ENCODE data around the gene HABP4. TPM values are rescaled to one million over a fixed set of nuclear protein-coding genes. Genes with fewer than 3 reads are reported as not detected.

Gene HABP4
- total RNA-seq, 2 experiments from 2014 or later, result 6.1 to 7.2 TPM

DNA sequence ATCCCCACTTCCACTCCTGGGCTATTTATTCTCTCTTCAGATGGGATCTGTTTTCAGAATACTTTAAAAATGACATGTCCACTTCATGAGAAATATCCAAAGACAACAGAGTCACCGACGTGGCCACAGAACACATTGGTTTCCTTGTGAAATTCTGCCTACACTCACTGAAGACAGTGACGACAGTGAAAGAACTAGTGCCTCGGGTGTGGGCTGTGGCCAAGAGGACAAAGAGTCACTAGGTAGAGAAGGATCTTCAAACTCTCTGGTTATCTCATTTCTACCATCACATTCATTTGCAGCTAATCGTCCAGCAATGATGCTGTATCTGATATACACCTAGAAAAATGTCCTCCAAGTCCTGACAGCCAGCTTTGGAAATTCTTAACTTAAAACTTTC lies 59.1 kb downstream of the HABP4 start:
- no peak for DNase-seq
- Mint-ChIP-seq H3K27ac (no peak overlapping the region), H3K36me3 (peaks cover 2% of the 10 kb centered on the region), H3K27me3 (no peaks in the 10 kb centered on the region), H3K4me3 (no peak overlapping the region), H3K9me3 (no peaks in the 10 kb centered on the region), H3K4me1 (peaks cover 4% of the 10 kb centered on the region)

DNA sequence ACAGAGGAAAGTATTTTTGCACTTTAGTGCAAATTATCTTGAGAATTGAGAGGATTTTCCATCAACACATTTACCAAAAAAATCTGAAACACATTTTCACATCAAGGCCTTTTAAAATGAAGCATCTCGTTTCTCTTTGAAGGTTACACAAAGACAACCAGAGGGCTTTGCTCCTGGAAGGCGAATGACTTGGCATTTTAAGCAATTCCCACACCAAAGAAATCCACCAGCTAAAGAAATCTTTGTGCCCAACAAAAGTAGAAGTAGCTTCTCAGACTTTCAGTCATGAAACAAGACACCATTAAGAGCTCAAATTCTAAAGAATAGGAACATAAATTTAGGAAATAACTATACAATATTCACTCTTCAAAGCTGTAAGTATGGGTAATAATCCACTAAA lies 59.9 kb downstream of the HABP4 start:
- Mint-ChIP-seq H3K27me3 (no peaks in the 10 kb centered on the region), H3K9me3 (no peaks in the 10 kb centered on the region), H3K4me3 (no peak overlapping the region), H3K36me3 (peaks cover 2% of the 10 kb centered on the region), H3K4me1 (peaks cover 4% of the 10 kb centered on the region), H3K27ac (no peak overlapping the region)
- DNase-seq, result no peak

DNA sequence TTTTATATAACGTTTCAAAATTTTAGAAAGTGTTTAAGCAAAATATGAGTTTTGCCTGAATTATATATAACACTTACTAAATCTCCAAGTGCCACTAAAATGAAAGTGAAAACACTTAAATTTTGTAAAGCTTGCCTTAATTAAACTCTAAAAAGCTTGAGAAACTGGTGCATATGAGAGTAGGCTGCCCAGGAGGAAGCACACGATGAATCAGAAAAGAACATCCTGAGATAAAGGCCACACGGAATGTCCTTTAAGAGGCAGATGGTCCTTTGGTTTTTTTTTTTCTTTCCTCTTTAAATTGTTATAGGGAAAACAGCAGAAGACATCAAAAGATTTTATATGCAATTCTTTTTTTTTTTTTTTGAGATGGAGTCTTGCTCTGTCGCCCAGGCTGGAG lies 60.3 kb downstream of the HABP4 start:
- DNase-seq, result no peak
- Mint-ChIP-seq H3K9me3 (no peaks in the 10 kb centered on the region), H3K36me3 (peaks cover 2% of the 10 kb centered on the region), H3K27ac (no peak overlapping the region), H3K4me1 (peaks cover 4% of the 10 kb centered on the region), H3K27me3 (no peaks in the 10 kb centered on the region), H3K4me3 (no peak overlapping the region)

DNA sequence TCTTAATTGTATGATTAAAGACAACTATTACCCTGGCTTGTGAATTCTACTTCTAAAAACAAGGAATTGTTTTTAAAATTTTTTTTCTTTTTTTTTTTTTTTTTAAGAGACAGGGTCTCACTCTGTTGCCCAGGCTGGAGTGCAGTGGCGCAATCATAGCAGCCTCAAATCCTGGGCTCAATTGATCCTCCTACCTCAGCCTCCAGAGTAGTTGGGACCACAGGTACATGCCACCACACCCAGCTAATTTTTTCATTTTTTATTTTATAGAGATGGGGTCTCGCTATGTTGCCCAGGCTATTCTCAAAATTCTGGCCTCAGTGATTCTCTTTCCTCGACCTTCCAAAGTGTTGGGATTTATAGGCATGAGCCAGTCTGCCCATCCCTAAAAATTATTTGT lies 62.3 kb downstream of the HABP4 start:
- no peaks in the 10 kb centered on the region for H3K9me3 Mint-ChIP-seq

DNA sequence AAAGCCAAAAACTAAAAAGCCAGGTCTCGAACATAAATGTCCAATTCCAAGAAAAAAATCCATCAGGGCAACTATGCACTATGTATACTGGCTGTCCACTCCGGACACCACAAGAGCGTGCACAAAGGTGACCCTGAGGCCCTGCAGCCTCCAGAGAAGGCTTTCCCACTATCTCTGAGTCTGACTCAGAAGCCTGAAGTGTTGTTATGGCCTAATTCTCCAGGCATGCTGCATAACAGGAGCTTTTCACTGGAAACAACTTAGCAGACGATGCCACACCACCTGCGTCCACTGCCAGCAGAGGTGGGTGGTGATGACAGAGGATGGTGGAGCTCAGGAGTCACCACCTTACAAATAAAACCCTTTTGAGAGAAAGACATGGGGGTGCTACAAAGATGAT lies 63.7 kb downstream of the HABP4 start:
- no peak overlapping the region for H3K27ac Mint-ChIP-seq
- no peak for DNase-seq
- peaks cover 2% of the 10 kb centered on the region for H3K36me3 Mint-ChIP-seq
- H3K27me3 Mint-ChIP-seq, result no peaks in the 10 kb centered on the region
- H3K9me3 Mint-ChIP-seq, result no peaks in the 10 kb centered on the region
- H3K4me1 Mint-ChIP-seq, result peaks cover 4% of the 10 kb centered on the region
- H3K4me3 Mint-ChIP-seq, result no peak overlapping the region

More for the DNA sequence above, 62.3 kb downstream of the HABP4 start:
- Mint-ChIP-seq H3K27ac (no peak overlapping the region), H3K4me3 (no peak overlapping the region), H3K4me1 (peaks cover 4% of the 10 kb centered on the region), H3K27me3 (no peaks in the 10 kb centered on the region), H3K36me3 (peaks cover 2% of the 10 kb centered on the region)
- DNase-seq, result no peak

DNA sequence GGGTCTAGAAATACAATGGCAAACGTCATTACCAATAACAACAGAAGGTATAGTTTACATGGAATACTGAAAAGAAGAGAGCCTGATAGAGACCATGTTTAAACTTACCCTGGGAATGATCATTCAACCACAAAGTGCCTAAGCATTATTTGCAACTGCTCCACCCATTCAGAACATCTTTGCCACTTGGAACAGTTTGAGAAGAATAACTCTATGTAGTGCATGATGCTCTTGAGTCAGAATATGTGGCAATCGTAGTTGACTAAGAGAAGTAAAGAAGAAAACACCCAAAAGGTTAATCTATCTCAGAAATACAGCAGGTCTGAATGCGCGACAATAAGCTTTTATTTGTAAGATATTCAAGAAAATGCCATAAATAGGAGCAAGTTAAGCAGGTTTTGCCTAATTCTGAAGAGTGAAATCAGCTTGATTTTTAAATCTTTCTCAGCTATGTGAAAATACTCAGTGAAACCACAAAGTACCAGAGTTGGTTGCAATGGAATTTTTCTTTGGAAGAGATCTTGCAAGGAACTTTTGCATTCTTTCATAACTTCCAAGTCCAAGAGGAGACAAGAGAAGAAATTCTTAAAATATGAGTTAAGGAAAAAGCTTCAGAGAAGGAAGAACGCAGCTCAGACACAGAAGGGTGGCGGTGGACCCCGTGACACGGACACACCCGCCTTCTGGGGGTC lies 64.3 kb downstream of the HABP4 start:
- no peak for DNase-seq
- H3K36me3 Mint-ChIP-seq, result peaks cover 2% of the 10 kb centered on the region
- no peak overlapping the region for H3K4me3 Mint-ChIP-seq
- H3K9me3 Mint-ChIP-seq, result no peaks in the 10 kb centered on the region
- no peaks in the 10 kb centered on the region for H3K27me3 Mint-ChIP-seq
- H3K4me1 Mint-ChIP-seq, result peaks cover 4% of the 10 kb centered on the region
- no peak overlapping the region for H3K27ac Mint-ChIP-seq

DNA sequence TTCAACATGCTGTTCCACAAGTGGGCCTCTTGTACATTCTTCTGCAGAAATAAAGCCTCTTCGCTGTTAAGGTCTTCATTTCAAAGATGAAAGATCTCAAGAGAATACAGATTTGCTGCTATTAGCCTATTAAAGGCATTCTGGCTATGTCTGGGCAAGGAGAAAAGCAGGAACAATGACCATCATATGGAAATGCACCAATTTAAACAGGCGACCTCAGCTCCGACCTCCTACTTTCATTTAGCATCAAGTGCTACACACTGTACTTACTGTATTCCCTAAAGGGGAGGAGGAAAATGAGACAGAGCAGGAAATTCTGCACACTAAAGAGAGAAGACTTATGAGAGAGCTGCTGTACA lies 64.8 kb downstream of the HABP4 start:
- no peaks in the 10 kb centered on the region for H3K27me3 Mint-ChIP-seq
- no peak overlapping the region for H3K27ac Mint-ChIP-seq
- peaks cover 4% of the 10 kb centered on the region for H3K4me1 Mint-ChIP-seq
- no peak for DNase-seq
- no peaks in the 10 kb centered on the region for H3K9me3 Mint-ChIP-seq
- no peak overlapping the region for H3K4me3 Mint-ChIP-seq
- H3K36me3 Mint-ChIP-seq, result peaks cover 2% of the 10 kb centered on the region

DNA sequence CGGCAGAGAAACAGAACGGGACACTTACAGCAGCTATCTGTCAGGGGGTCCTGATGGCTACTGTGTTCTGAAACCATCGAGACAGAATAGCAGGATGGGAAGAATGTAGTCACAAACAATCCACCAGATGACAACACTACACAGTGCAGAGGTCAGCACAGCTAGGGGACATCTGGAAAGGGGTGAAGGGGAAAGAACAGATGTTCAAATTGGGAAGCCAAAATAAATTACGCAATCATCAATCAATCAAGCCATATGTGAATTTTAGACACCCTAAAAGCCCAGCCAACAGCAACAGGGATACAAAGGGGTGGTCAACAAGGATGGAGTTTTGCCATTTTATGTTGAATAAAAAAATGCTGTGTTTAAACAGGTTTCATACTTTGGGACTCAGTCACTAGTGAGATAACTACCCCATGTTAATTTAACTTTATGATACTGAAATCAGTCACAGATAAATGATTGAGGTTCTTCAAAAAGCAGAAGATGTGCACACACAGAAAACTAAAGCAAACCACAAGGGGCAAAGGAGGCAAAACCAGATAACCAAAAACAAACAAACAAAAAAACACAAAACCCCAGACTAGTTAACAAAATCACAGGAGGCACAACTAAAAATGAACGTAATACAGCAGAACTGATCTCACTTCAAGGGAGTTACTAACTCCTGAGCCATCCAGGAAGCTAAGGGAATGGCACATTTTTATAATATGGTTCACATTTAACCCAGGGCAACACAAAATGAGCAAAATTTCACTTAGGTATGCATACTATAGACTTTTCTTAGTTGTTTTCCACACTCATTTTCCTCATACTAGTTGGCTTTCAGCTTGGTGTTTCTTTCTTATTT lies 65.9 kb downstream of the HABP4 start:
- peaks cover 2% of the 10 kb centered on the region for H3K36me3 Mint-ChIP-seq
- H3K4me3 Mint-ChIP-seq, result no peak overlapping the region
- H3K27ac Mint-ChIP-seq, result no peak overlapping the region
- no peaks in the 10 kb centered on the region for H3K9me3 Mint-ChIP-seq
- DNase-seq, result no peak
- no peaks in the 10 kb centered on the region for H3K4me1 Mint-ChIP-seq
- no peaks in the 10 kb centered on the region for H3K27me3 Mint-ChIP-seq

DNA sequence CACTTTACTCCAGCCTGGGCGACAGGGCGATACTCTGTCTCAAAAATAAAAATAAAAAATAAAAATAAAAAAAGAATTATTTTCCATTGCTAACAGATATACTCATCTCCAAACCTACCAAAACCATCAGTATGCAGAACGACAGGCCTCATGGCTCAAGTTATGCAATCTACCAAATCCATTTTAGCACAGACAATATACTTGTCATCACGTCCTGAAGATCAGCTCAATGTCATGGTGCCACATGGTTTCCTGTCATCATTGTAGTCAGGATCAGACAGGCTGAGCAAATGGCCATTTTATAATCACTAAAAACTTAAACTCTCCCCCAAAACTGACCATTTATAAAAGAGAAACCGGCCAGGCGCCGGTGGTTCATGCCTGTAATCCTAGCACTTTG lies 69.1 kb downstream of the HABP4 start:
- no peak for DNase-seq
- H3K9me3 Mint-ChIP-seq, result no peaks in the 10 kb centered on the region
- H3K4me1 Mint-ChIP-seq, result peaks cover 13% of the 10 kb centered on the region
- H3K36me3 Mint-ChIP-seq, result no peaks in the 10 kb centered on the region
- no peak overlapping the region for H3K27ac Mint-ChIP-seq
- no peak overlapping the region for H3K4me3 Mint-ChIP-seq
- H3K27me3 Mint-ChIP-seq, result no peaks in the 10 kb centered on the region

DNA sequence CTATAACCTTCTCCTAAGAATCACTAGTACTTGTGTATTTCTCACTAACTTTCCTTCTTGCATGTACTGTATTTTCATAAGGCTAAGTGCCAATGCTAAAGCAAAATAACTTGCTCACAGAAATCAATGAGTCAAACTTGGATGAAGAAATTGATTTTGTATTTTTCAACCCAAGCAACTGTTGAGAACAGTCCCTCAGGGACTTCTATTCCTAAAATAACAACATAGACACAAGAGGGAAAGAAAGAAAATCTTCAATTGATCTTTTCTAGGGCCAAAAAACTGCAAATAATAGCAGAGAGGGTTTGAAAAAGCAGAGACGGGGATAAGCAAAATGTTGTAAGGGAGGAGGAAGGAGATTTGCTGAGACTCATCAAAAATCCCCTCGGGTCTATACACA lies 69.8 kb downstream of the HABP4 start:
- Mint-ChIP-seq H3K36me3 (no peaks in the 10 kb centered on the region), H3K4me1 (peaks cover 13% of the 10 kb centered on the region), H3K4me3 (no peak overlapping the region), H3K27ac (no peak overlapping the region), H3K27me3 (no peaks in the 10 kb centered on the region), H3K9me3 (no peaks in the 10 kb centered on the region)
- DNase-seq, result no peak

DNA sequence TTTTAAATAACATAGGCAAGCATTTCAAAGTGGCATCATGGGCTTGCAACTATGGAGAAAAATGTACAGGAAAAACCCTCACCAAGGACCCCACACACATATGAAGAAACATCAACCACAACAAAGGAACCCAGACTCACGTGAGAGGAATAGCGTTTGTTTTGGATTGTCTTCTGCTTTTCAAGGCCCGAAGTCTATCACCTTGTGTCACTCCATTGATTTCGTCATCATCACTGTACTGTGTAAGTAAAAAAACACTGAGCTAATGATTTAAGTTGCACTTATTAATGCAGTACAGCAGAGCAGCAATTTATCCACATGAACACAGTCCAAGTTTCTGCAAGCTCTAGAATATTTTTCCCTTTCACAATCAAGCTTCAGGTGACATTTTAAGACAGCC lies 72.4 kb downstream of the HABP4 start:
- Mint-ChIP-seq H3K27me3 (no peaks in the 10 kb centered on the region), H3K9me3 (no peaks in the 10 kb centered on the region), H3K4me1 (peaks cover 13% of the 10 kb centered on the region), H3K27ac (no peak overlapping the region), H3K36me3 (no peaks in the 10 kb centered on the region), H3K4me3 (no peak overlapping the region)
- DNase-seq, result no peak

DNA sequence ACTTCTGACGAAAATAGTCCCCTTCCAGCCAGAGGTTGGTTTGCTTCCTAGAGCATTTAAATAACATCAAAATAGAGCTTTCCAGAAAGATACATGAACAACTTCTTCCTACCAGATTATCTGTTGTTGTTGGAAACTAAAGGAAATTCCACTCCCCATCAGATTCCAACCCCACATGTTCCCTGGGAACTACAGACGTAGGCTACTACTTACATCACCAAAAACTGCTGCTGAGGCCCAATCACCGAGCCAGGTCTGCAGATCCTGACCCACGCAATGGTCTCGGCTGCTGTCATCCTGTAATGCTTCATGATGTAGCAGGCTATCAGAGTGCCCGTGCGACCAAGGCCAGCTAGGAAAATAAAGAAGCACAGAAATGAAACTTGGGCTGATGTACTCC lies 73.4 kb downstream of the HABP4 start:
- DNase-seq, result no peak
- Mint-ChIP-seq H3K27me3 (no peaks in the 10 kb centered on the region), H3K36me3 (peaks cover 3% of the 10 kb centered on the region), H3K4me3 (no peak overlapping the region), H3K4me1 (peaks cover 13% of the 10 kb centered on the region), H3K9me3 (no peaks in the 10 kb centered on the region), H3K27ac (no peak overlapping the region)

DNA sequence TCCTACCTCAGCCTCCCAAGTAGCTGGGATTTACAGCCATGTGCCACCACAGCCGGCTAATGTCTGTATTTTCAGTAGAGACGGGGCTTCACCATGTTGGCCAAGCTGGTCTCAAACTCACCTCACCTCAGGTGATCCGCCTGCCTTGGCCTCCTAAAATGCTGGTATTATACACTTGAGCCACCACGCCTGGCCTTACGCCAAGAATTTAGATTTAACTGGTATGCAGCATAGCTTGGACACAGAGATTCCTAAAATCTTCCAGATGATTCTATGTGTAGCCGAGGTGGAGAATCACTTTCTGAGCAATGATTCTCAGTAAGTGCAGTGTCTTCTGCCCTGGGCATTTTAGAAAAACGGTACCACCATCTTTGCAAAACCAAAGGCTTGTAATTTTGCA lies 74.1 kb downstream of the HABP4 start:
- no peak overlapping the region for H3K27ac Mint-ChIP-seq
- no peak for DNase-seq
- H3K36me3 Mint-ChIP-seq, result peaks cover 3% of the 10 kb centered on the region
- no peak overlapping the region for H3K4me3 Mint-ChIP-seq
- no peaks in the 10 kb centered on the region for H3K27me3 Mint-ChIP-seq
- peaks cover 13% of the 10 kb centered on the region for H3K4me1 Mint-ChIP-seq
- H3K9me3 Mint-ChIP-seq, result no peaks in the 10 kb centered on the region

DNA sequence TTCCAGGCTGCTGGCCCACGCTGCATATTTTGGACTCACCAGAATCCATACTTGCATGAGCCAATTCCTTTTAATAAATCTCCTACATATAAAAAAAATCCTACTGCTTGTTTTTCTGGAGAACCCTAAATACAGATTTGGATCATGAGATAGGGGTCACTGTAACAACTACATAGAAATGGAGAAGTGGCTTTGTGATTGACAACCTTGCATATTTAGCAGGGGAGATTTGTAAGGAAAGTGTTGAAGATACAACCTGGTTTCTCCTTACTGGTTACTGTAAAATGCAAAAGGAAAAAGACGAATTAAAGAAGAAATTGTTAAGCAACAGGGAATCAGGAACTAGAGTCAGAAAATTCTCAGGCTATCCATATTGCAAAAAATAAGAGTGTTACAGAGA lies 74.8 kb downstream of the HABP4 start:
- Mint-ChIP-seq H3K36me3 (peaks cover 3% of the 10 kb centered on the region), H3K9me3 (no peaks in the 10 kb centered on the region), H3K4me3 (no peak overlapping the region), H3K27me3 (no peaks in the 10 kb centered on the region), H3K4me1 (peaks cover 13% of the 10 kb centered on the region), H3K27ac (no peak overlapping the region)
- no peak for DNase-seq

DNA sequence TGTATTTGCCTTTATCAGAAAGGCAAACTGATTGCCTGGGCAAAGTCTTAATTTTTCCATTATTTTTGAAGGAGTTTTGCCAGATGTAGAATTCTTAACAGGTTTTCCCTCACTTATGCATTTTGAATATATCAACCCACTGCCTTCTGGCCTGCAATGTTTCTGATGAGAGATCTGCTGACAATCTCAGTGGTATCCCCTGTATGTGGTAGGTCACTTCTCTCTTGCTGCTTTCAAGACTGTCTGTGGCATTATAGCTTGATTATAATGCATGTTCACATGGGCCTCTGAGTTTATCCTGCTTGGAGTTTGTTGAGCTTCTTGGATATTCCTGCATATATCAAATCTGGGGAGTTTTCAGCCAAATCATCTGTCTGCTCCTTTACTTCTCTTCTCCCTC lies 82.2 kb downstream of the HABP4 start:
- Mint-ChIP-seq H3K4me1 (no peaks in the 10 kb centered on the region), H3K27ac (no peak overlapping the region), H3K4me3 (no peak overlapping the region), H3K9me3 (no peaks in the 10 kb centered on the region), H3K36me3 (peaks cover 7% of the 10 kb centered on the region), H3K27me3 (no peaks in the 10 kb centered on the region)
- no peak for DNase-seq

DNA sequence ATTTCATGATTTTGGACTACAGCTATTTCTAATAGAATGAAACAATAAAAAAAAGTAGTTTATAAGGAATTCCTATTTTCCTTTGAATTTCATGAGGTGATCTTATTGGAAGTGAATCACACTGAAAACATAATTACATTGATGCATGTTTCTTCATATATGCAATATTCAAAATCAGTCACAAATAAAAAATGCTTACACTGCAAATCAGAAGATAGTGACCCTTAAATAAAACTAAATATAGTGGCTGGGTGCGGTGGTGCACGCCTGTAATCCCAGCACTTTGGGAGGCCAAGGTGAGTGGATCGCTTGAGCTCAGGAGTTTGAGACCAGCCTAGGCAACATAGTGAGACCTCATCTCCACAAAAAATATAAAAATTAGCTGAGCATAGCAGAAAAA lies 90.1 kb downstream of the HABP4 start:
- no peaks in the 10 kb centered on the region for H3K9me3 Mint-ChIP-seq
- no peaks in the 10 kb centered on the region for H3K27me3 Mint-ChIP-seq
- no peaks in the 10 kb centered on the region for H3K36me3 Mint-ChIP-seq
- H3K4me3 Mint-ChIP-seq, result no peak overlapping the region
- no peaks in the 10 kb centered on the region for H3K4me1 Mint-ChIP-seq
- DNase-seq, result no peak
- no peak overlapping the region for H3K27ac Mint-ChIP-seq

Measured in activated naive CD8-positive, alpha-beta T cell treated with anti-CD3 and anti-CD28 coated beads for 36 hours (primary cell).